Measurements from ENCODE around the gene COG5. TPM values are rescaled to one million over a fixed set of nuclear protein-coding genes. Genes with fewer than 3 reads are reported as not detected.
A peak's percentile ranks its signal among the peaks of the same experiment; 100 is the strongest.
"Not testable (repeated sequence)": the region's sequence is repeated elsewhere in the genome, so short reads cannot be mapped to it uniquely, and the experiment has no call there.

COG5 gene
- total RNA-seq, 1 donor from 2014 or later = 39.6 TPM

GRCh38 chr7:107544848-107545591, 18.7 kb downstream of the COG5 start:
- intact Hi-C loops (cut with DNase I) = no loop called here
- Histone ChIP-seq H3K36me3 (peaks cover 32% of the 10 kb centered on the region), H3K9me3 (peaks cover 7% of the 10 kb centered on the region), H3K27me3 (no peaks in the 10 kb centered on the region), H3K4me1 (no peaks in the 10 kb centered on the region), H3K27ac (no peak overlapping the region), H3K4me3 (no peak overlapping the region)
- DNase-seq (no peak), ATAC-seq (no peak)
- TF ChIP-seq CTCF (IDR thresholded peaks at IDR 0.05) = no peak

- peak; percentile 22 for ATAC-seq
- peaks cover 41% of the 10 kb centered on the region for H3K36me3 ChIP-seq
- TF ChIP-seq CTCF (IDR thresholded peaks at IDR 0.05) = no peak
Measured at GRCh38 chr7:107543338-107543993, 20.3 kb downstream of the COG5 start.

GRCh38 chr7:107538001-107538400, 25.7 kb downstream of the COG5 start:
- Histone ChIP-seq H3K9me3 (no peaks in the 10 kb centered on the region), H3K4me3 (no peak overlapping the region), H3K27ac (no peak overlapping the region), H3K36me3 (peaks cover 13% of the 10 kb centered on the region), H3K27me3 (no peaks in the 10 kb centered on the region), H3K4me1 (no peaks in the 10 kb centered on the region)
- intact Hi-C loops (cut with DNase I) = no loop called here
- no peak for DNase-seq
- TF ChIP-seq CTCF (IDR thresholded peaks at IDR 0.05) = no peak
- ATAC-seq = no peak

More at GRCh38 chr7:107543338-107543993, 20.3 kb downstream of the COG5 start:
- DNase-seq = no peak
- Histone ChIP-seq H3K27ac (no peak overlapping the region), H3K4me3 (no peak overlapping the region), H3K27me3 (no peaks in the 10 kb centered on the region), H3K9me3 (peaks cover 7% of the 10 kb centered on the region), H3K4me1 (no peaks in the 10 kb centered on the region)
- intact Hi-C loops (cut with DNase I) = no loop called here

GRCh38 chr7:107537228-107537627, 26.5 kb downstream of the COG5 start:
- H3K36me3 ChIP-seq = peaks cover 13% of the 10 kb centered on the region
- H3K4me3 ChIP-seq; H3K27ac ChIP-seq; intact Hi-C loops (cut with DNase I); H3K4me1 ChIP-seq; H3K27me3 ChIP-seq; DNase-seq; ATAC-seq; H3K9me3 ChIP-seq: not testable (repeated sequence)

GRCh38 chr7:107534139-107534538, 29.6 kb downstream of the COG5 start:
- no peak for ATAC-seq
- Histone ChIP-seq H3K4me3 (no peak overlapping the region), H3K27me3 (no peaks in the 10 kb centered on the region), H3K27ac (no peak overlapping the region), H3K4me1 (peaks cover 5% of the 10 kb centered on the region), H3K36me3 (peaks cover 10% of the 10 kb centered on the region), H3K9me3 (no peaks in the 10 kb centered on the region)
- no peak for TF ChIP-seq CTCF (IDR thresholded peaks at IDR 0.05)
- intact Hi-C loops (cut with DNase I) = no loop called here
- DNase-seq = no peak

GRCh38 chr7:107530751-107531150, 33.0 kb downstream of the COG5 start:
- no peaks in the 10 kb centered on the region for H3K27me3 ChIP-seq
- no peak overlapping the region for H3K4me3 ChIP-seq
- ATAC-seq (peak; percentile 58), DNase-seq (no peak)
- H3K36me3 ChIP-seq = no peaks in the 10 kb centered on the region
- no peak for TF ChIP-seq CTCF (IDR thresholded peaks at IDR 0.05)
- H3K4me1 ChIP-seq = peaks cover 5% of the 10 kb centered on the region
- H3K9me3 ChIP-seq = no peaks in the 10 kb centered on the region
- intact Hi-C loops (cut with DNase I) = no loop called here
- H3K27ac ChIP-seq = no peak overlapping the region
